GM19238 (cell line): ENCODE results near the gene KCNF1.
"Not testable (repeated sequence)": the region's sequence is repeated elsewhere in the genome, so short reads cannot be mapped to it uniquely, and the experiment has no call there.

Source experiments
- DNase-seq: peaks from one replicate; pipeline ENCODE4 v3.0.0; 2011; ENCODE audit warnings: low spot score; ENCODE audit not compliant: insufficient read length

KCNF1 gene

GRCh38 chr2:10935953-10936942, 24.5 kb downstream of the KCNF1 start:
- DNase-seq, result no peak

DNA sequence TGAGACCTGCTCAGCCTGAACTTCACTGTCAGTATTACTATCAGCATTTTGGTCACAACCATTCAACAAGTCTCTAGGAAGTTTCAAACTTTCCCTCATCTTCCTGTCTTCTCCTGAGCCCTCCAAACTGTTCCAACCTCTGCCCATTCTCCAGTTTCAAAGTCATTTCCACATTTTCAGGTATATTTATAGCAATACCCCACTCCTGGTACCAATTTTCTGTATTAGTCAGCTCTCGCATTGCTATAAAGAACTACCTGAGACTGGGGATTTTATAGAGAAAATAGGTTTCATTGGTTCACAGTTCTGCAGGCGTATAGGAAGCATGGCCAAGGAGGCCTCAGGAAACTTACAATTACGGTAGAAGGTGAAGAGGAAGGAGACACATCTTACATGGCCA, 27.3 kb downstream of the KCNF1 start:
- no peak for DNase-seq

GRCh38 chr2:10940596-10940995, 28.9 kb downstream of the KCNF1 start:
- no peak for DNase-seq

DNA sequence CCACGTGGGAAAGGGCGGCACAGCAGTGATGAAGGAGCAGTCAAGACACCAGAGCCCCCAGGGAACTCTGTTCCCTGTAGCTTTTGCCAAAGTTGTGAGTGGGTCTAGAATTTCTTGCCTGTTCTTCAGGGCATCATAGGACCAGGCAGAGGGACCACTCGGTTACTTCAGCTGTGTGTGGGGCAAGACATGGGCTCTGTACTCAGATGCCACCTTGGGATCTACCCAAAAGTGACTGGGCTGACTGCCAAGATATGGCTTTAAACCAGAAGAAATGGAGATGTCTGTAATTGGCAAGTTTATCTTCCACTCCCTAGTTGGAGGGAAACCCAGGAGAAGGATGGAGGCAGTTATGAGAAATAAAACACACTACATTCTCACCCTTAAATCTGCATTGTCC, 29.6 kb downstream of the KCNF1 start:
- no peak for DNase-seq

DNA sequence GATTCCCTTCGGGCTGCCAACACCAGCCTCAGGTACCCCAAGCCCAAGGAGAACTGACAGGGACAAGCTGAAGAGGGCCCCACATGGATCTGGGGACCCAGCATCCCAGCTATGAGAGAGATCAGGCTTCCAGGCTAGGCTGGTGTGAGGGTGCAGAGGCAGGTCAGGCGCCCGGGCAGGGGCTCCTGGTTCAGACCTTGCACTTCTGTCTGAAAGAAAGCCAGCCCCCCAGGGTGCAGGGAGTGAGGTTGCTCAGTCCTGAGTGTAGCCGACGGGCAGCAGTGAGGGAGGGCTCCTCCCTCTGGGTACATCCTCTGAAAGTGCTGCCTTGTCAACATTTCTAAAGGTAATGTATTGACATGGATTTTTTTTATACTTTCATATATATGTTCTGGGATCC, 33.1 kb downstream of the KCNF1 start:
- DNase-seq, result no peak

GRCh38 chr2:10946394-10946793, 34.7 kb downstream of the KCNF1 start:
- DNase-seq, result no peak

DNA sequence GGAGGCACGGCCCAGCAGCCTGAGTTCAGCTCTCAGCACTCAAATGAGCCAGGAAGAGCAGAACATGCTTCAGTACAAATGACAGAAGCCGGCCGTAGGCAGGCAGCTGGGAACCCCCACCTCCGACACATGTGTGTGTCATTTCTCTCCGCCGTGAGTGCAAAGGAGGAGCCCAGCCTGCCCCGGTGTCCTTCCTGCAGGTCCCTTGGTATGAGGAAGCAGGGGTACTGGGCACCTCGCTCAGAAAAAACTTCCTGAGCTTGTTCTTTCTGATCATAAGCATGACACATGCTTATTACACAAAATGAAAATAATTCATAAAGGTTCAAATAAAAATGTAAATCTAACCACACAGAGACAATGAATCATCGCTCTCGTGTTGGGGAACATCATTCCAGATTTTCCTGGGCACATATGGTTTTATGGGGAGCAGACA, 35.3 kb downstream of the KCNF1 start:
- no peak for DNase-seq

DNA sequence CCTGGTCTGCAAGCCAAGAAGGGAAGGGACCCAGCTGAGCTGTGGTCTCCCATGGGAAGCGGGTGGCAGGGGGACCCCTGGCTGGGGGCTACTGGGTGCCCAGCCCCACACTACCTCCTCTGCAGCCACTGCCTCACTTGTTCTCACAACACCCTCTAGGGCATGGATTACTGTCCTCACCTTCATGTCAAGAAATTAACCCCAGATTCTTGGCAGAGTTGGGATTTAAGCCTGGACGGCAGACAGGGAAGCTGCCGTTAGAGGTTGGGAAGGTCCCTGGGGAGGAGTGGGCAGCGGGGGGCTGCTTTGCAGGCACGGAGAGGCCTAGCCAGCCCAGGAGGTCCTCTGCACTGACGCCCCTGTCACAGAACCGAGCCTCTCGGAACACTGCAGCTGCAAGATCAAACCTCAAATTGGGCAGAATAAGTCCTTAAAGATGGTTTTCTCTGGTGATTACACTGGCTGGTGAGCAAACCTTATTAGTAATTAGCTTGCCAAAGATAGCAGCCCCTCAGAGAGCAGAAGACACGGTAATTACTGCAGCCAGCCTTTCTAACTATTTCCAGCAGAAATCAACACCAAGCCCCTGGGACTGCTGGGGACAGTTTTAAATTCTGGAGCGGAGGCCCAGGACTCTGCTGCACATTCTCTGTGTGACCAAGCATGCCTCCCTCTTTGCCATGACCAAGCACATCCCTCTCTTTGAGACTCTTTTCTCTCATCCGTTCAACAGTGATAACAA, 35.9 kb downstream of the KCNF1 start:
- no peak for DNase-seq

- no peak for DNase-seq
These were observed 36.4 kb downstream of the KCNF1 start for GRCh38 chr2:10948188-10948564.

- DNase-seq, result no peak
These were observed 37.0 kb downstream of the KCNF1 start for GRCh38 chr2:10948606-10949230.

GRCh38 chr2:10949835-10950234, 38.1 kb downstream of the KCNF1 start:
- DNase-seq, result no peak

DNA sequence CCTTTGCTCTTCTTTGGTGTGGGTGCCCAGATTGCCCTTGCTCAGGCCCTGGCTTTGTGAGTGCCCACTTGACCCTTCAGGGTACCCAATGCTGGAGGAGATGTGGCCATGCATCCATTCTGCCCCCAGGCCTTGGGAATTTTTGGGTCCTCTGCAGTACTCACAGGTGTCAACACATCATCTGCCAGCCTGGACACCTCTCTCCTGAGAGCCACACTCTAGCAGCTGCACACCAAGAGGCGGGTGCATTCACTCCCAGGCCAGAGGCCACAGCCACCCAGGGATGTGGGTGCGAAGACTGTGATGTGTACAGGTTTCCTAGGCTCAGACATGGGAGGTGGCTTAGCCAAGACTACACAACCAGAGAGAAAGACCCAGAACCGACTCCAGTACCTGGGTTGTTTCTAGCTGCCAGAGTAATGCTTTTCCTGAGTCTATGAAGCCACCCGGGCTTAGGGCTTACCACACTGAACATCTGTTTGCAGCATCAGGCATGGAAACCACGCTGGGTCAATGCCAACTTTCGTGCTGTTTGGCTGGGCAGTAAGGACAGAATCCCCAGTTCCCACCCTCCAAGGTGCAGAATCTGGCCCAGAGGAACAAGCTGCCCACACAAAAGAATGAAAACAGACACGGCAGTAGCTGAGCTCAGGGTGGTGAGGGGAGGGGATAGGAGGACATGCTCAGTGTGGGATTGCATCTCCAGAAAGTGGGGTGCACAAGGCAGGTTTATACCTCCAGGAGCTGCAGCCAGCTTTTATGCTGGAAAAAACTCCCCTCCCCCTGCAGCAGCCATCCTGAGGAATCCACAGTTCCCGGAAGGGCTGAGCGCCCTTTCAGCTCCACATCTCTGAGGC, 40.1 kb downstream of the KCNF1 start:
- no peak for DNase-seq

GRCh38 chr2:10954416-10954815, 42.7 kb downstream of the KCNF1 start:
- DNase-seq, result no peak

GRCh38 chr2:10954856-10955818, 43.4 kb downstream of the KCNF1 start:
- DNase-seq, result no peak

- no peak for DNase-seq
These were observed 44.5 kb downstream of the KCNF1 start for GRCh38 chr2:10956006-10956790.

DNA sequence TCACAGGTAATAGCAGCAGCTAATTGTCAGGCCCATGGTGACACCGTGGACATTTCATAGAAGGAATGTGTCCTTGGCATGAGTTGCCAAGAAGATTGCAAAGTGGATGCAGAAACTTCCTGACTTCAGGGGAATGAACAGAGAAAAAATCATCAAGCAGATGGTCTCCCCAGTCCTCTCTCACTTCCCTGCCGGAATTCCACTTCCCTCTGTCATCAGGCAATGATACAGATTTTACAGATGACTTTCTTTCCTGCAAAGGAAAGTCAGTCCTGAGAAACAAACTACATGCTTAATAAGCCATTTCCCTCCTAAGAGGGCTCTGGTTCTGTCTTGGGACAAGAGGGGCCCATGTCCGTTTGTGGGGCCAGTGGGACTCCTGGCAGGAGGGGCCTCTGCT, 45.7 kb downstream of the KCNF1 start:
- DNase-seq, result no peak

DNA sequence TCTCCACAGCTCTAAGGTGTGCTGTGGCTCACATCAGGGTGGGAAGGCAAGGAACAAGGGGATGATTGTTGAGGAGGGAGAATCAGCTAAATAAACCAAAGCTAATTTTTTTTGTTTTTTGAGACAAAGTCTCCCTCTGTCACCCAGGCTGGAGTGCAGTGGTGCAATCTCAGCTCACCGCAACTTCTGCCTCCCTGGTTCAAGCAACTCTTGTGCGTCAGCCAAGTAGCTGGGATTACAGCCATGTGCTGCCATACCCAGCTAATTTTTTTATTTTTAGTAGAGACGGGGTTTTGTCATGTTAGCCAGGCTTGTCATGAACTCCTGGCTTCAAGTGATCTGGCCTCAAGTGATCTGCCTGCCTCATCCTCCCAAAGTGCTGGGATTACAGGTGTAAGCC, 46.7 kb downstream of the KCNF1 start:
- DNase-seq, result not testable (repeated sequence)

- no peak for DNase-seq
These were observed 49.1 kb downstream of the KCNF1 start for GRCh38 chr2:10960606-10961489.
